Large intestine (tissue), 3 donors: Measurements from ENCODE around the gene OPN3. TPM values are rescaled to one million over a fixed set of nuclear protein-coding genes. Genes with fewer than 3 reads are reported as not detected.
A peak's percentile ranks its signal among the peaks of the same experiment; 100 is the strongest.

ENCODE experiments used
- DNase-seq, 2 donors: peaks; one replicate each; pipeline versions ENCODE4 v3.0.0 to v3.0.0-alpha.2; 2013
- H3K27ac ChIP-seq: one replicate; pipeline ENCODE4 v1.5.1; 2013; ENCODE audit warnings: low read length
- H3K27me3 ChIP-seq: 2 replicates; pipeline ENCODE4 v1.6.1; 2013; ENCODE audit warnings: low read length; ENCODE audit not compliant: control insufficient read depth, insufficient read depth
- H3K36me3 ChIP-seq: 2 replicates; pipeline ENCODE4 v1.6.1; 2013; ENCODE audit warnings: low read length; ENCODE audit not compliant: control insufficient read depth, insufficient read depth
- H3K4me1 ChIP-seq: one replicate; pipeline ENCODE4 v1.6.1; 2013; ENCODE audit warnings: low read length; ENCODE audit not compliant: control insufficient read depth, insufficient read depth
- H3K4me3 ChIP-seq: one replicate; pipeline ENCODE4 v1.5.1; 2013; ENCODE audit warnings: low read length
- H3K9me3 ChIP-seq: one replicate; pipeline ENCODE4 v1.6.1; 2013; ENCODE audit warnings: mild to moderate bottlenecking, low read depth, low read length, moderate library complexity; ENCODE audit not compliant: control insufficient read depth
- WGBS: methylation state at CpG from one replicate; pipeline ENCODE4 v1.1.5; 2013; ENCODE audit warnings: low lambda C conversion rate; ENCODE audit not compliant: insufficient coverage; 5-methylcytosine and 5-hydroxymethylcytosine counted together
- polyA plus RNA-seq: library from polyadenylated mRNA; unstranded; fragments of 120-200 nt; gene quantifications from one replicate; pipeline ENCODE4 v1.2.1, GENCODE V29; 2013

The OPN3 gene
- polyA plus RNA-seq, 1 donor: 15.2 TPM

DNA sequence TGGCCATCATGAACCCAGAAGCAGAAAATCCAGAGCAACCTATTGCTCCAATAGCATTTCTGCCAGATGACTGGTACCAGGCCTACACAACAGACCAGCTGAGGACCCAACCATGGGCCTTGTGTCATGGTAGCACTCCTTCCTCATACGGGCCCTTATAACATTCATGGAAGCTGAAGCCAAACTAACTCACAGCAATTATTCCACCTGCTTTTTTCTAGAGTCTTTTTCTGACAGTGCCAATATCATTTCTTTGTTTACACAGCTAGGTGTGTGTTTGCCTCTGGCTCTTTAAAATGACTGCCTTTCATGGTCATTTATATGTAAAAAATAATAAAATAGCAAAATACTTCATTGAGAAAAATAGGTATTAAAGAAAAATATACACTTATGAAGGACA, 8.0 kb upstream of the OPN3 start:
- Histone ChIP-seq H3K4me1 (no peaks in the 10 kb centered on the region), H3K27me3 (peaks cover 2% of the 10 kb centered on the region), H3K4me3 (no peak overlapping the region), H3K9me3 (no peaks in the 10 kb centered on the region), H3K27ac (no peak overlapping the region), H3K36me3 (no peaks in the 10 kb centered on the region)
- DNase-seq: no peak
- 88% methylated on average over 1 of the region's 1 CpG for WGBS

DNA sequence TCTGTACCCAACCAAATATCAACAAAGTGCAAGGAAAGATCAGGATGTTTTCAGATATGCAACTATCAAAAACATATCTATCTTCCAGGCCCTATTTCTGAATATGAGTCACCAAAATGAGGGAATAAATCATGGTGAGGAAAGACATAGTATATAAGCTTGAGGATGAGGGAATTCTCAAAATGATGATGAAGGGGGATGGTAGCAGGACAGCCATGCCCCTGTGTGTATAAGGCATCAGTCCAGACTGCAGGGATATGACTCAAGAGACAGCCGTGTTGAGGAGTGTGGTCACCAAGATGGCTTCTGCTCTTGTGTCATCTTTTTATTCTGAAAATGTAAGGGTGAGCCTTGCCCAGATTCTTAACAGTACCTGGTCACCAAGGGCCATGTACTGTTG, 7.5 kb upstream of the OPN3 start:
- H3K27me3 ChIP-seq: no peaks in the 10 kb centered on the region
- H3K9me3 ChIP-seq: no peaks in the 10 kb centered on the region
- no peaks in the 10 kb centered on the region for H3K36me3 ChIP-seq
- no peaks in the 10 kb centered on the region for H3K4me1 ChIP-seq
- no CpG with 5 or more reads among the region's 1 CpG for WGBS
- DNase-seq: no peak
- H3K27ac ChIP-seq: no peak overlapping the region
- H3K4me3 ChIP-seq: no peak overlapping the region

DNA sequence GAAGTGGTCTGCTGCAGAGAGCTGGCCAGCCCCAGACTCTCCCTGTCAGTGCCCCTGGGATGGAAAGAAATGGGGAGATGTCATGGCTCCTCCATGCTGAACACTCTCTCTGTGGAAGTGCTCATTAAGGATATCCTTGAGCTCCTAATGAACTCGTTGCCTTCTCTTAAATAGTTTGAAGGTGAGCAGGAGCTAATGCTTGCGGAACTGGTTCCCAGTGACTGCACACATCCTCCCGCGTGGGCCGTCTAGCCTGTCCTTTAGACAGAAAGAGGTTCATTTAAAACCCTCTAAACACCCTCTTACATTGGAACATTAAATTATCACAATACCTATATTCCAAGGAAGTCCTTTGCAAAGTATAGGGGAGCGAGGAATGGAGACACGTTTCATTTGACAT, 6.0 kb upstream of the OPN3 start:
- no peaks in the 10 kb centered on the region for H3K27me3 ChIP-seq
- whole genome bisulfite sequencing: no CpG with 5 or more reads among the region's 7 CpGs
- peaks cover 12% of the 10 kb centered on the region for H3K4me1 ChIP-seq
- no peak for DNase-seq
- H3K9me3 ChIP-seq: no peaks in the 10 kb centered on the region
- no peaks in the 10 kb centered on the region for H3K36me3 ChIP-seq
- H3K27ac ChIP-seq: no peak overlapping the region
- H3K4me3 ChIP-seq: no peak overlapping the region

DNA sequence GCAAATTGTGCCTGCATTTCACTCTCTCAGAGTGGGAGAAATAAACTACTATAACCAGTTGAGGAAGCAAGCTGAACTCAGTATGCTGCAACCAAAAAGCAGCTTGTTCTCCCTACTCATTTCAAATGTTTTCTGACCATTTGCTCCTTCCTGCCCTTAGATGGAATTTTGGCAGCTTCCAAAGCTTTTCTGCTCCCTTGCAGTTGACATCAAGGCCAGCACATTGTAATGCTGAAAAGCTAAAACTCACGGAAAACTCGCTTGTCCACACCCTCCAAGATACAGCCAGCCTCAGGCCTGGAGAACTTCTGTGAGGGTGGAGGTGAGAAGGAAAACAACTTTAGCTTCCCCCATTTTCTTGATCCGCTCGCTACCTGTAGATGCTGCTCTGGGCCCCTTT, 5.0 kb upstream of the OPN3 start:
- Histone ChIP-seq H3K4me1 (peaks cover 18% of the 10 kb centered on the region), H3K27me3 (no peaks in the 10 kb centered on the region), H3K9me3 (no peaks in the 10 kb centered on the region), H3K36me3 (no peaks in the 10 kb centered on the region), H3K27ac (no peak overlapping the region), H3K4me3 (no peak overlapping the region)
- WGBS: no CpG with 5 or more reads among the region's 4 CpGs
- DNase-seq: no peak

DNA sequence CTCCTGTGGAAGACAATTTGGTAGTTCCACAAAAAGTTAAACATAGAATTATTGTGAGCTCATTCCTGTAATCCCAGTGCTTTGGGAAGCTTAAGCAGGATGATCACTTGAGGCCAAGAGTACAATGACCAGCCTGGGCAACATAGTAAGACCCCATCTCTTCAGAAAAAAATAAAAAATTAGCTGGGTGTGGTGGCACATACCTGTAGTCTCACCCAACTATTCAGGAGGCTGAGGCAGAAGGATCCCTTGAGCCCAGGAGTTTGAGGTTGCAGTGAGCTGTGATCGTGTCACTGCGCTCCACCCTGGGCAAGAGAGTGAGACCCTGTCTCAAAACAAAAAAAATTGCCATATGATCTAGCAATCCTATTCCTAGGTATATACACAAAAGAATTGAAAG, 4.1 kb upstream of the OPN3 start:
- H3K27ac ChIP-seq: no peak overlapping the region
- H3K9me3 ChIP-seq: no peaks in the 10 kb centered on the region
- no peaks in the 10 kb centered on the region for H3K27me3 ChIP-seq
- WGBS: no CpG with 5 or more reads among the region's 2 CpGs
- H3K4me1 ChIP-seq: peaks cover 18% of the 10 kb centered on the region
- H3K36me3 ChIP-seq: no peaks in the 10 kb centered on the region
- H3K4me3 ChIP-seq: no peak overlapping the region
- DNase-seq: no peak

DNA sequence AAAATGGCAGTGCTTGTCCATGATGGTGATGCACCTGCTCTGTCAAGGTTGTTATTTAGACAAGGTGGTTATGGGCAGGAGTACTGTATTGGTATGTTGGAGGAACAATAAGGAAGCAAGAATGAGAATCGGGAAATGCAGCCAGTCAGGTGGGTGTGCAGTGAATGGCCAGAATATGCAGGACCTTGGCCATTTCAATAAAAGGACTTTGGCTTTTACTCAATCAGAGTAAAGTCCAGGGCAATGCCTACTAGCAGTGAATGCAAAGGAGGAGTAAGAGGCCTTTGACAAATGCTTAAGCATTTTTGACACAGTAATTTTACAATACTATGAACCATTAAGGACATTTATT, 2.4 kb upstream of the OPN3 start:
- no CpG with 5 or more reads among the region's 1 CpG for WGBS
- H3K4me1 ChIP-seq: peaks cover 18% of the 10 kb centered on the region
- DNase-seq: peak; percentile 62 to 82
- H3K27ac ChIP-seq: peak overlapping the region; percentile 91
- H3K4me3 ChIP-seq: no peak overlapping the region
- no peaks in the 10 kb centered on the region for H3K36me3 ChIP-seq
- H3K9me3 ChIP-seq: no peaks in the 10 kb centered on the region
- H3K27me3 ChIP-seq: no peaks in the 10 kb centered on the region

DNA sequence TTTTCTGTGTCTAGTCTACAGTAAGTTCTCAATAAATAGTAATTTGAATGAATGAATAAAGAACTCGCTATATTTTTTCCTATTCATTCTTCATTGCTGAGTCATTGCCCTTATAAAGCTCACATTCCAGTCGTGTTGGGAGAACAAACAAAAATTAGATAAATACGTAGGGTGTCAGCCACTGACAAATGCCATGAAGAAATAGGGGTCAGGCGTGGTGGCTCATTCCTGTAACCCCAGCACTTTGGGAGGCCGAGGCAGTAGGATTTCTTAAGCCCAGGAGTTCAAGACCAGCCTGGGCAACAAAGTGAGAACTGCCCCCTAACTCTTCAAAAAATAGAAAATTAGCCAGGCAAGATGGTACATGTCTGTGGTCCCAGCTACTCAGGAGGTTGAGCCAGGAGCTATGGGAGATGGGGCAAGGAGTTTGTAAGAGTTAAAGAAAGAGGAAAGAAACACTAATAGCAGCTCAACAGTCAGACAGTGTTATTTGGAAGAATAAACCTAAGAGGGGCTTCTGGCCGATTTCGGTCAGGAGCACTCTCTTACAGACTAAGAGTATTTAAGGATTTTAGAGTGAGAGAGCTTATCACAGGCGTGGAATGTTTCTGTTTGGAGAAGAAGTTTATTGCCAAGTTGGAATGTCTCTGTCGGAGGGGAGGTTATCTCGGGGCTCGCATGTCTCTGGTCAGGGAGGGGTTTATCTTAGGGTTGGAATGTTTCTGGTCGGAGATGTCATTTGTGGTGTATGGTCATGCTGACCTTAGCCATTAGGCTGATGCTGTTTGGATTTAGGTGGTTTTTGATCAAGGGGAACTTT, 1.8 kb upstream of the OPN3 start:
- 53% methylated on average over 3 of the region's 12 CpGs for WGBS
- no peaks in the 10 kb centered on the region for H3K27me3 ChIP-seq
- H3K4me1 ChIP-seq: peaks cover 18% of the 10 kb centered on the region
- H3K36me3 ChIP-seq: no peaks in the 10 kb centered on the region
- H3K4me3 ChIP-seq: no peak overlapping the region
- no peak for DNase-seq
- H3K27ac ChIP-seq: peak overlapping the region; percentile 91
- H3K9me3 ChIP-seq: no peaks in the 10 kb centered on the region

DNA sequence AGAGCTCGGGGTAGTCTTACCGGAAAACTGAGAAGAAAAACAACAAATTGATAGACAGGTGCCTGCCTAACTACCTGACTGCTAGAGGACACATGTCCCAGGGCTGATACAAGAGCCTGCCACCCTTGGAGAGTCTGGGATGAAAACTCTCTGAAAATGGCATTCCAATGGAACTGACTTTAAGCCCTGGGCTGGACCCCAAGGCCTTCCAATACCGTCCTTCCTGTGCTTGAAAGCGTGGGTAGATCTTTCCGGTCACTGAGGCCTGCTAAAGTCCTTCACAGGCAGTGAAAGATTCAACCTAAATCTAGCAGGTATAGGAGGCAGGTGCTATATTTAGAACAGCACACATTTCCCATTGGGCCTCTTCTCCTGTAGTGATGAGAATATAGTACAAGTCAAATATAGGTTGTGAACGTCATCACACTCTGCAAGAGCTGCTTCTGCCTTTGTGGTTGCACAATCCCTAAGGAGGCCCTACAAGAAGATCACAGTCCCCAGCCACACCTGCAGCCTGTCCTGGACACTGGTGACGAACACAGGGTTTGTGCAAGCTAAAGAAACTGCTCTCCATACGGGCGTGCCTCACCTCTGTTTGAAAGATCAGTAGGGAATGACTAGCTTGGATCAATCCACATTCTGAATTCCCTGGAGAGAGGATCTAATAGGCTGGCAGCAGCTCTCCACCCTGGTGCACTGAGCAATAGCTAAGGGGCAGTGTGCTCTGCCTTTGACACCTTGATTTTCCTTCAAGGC, 876 bp upstream of the OPN3 start:
- Histone ChIP-seq H3K9me3 (no peaks in the 10 kb centered on the region), H3K4me3 (peak overlapping the region; percentile 54), H3K4me1 (peaks cover 18% of the 10 kb centered on the region), H3K27me3 (no peaks in the 10 kb centered on the region), H3K36me3 (no peaks in the 10 kb centered on the region), H3K27ac (peak overlapping the region; percentile 91)
- WGBS: no CpG with 5 or more reads among the region's 9 CpGs
- DNase-seq: peak; percentile 85 to 89

DNA sequence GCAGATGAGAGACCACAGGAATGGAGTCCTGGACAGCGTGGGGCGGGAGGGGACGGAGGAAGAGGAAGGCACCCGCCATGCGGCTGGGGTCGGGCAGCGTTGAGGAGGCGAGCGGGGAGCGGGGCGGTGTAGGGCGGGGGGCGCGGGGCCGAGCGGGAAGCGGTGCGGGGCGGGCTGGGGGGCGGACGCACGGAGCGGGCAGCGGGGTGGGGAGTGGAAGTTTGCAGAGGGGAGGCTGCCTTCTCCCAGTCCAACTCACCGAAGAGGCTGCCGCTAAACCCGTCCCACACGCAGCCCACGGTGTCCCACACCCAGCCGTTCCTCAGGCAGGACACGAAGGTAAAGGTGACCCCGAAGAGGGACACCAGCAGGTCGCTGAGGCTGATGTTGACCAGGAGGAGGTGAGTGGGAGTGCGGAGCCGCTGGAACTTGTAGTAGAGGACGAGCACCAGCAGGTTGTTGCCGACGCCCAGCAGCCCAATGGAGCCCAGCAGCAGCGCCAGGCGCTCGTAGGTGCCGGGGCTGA, 483 bp downstream of the OPN3 start:
- no CpG with 5 or more reads among the region's 42 CpGs for WGBS

DNA sequence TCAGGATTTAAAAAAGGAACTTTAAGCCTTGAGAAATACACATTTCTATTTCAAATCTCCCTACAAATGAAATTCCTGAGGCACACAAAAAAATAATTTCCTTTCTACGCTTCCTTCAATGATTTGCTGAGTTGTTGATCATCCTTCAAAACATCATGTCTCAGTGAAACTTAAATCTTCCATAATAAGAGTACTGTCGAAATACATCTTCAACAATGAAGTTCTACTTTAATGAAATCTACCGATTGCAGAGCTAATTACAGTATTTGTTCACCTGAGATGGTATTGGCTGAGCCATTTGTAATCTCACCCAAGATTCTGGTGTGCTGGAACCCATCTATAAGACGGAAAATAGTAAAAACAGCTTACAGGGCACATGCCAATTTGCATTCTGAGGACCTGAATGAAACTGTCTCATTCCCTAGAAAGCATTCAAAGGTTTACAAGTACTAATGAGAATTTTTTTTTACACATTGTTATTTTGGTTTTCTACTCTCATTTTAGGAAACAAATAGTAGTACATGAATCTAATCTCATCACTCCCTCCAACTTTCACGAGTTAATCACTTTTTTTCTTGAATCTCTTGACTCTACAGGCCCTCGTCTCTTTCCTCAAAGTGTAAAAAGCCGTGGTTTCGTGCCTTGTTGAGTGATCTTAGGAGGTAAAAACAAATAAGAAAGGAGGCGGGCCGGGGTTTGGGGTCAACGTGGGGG, 1.1 kb downstream of the OPN3 start:
- Histone ChIP-seq H3K27me3 (no peaks in the 10 kb centered on the region), H3K36me3 (peaks cover 9% of the 10 kb centered on the region), H3K4me1 (peaks cover 18% of the 10 kb centered on the region), H3K9me3 (no peaks in the 10 kb centered on the region), H3K4me3 (peak overlapping the region; percentile 95), H3K27ac (peak overlapping the region; percentile 13)
- peak in 1 of 2 donors; percentile 40 for DNase-seq
- 20% methylated on average over 3 of the region's 11 CpGs for WGBS

More for the DNA sequence above, 483 bp downstream of the OPN3 start:
- Histone ChIP-seq H3K36me3 (peaks cover 6% of the 10 kb centered on the region), H3K9me3 (no peaks in the 10 kb centered on the region), H3K4me1 (peaks cover 18% of the 10 kb centered on the region), H3K4me3 (peak overlapping the region; percentile 95), H3K27me3 (no peaks in the 10 kb centered on the region), H3K27ac (peak overlapping the region; percentile 74)
- DNase-seq: peak in 1 of 2 donors; percentile 78
